ENCODE results near the gene RAPGEF5.

DNA sequence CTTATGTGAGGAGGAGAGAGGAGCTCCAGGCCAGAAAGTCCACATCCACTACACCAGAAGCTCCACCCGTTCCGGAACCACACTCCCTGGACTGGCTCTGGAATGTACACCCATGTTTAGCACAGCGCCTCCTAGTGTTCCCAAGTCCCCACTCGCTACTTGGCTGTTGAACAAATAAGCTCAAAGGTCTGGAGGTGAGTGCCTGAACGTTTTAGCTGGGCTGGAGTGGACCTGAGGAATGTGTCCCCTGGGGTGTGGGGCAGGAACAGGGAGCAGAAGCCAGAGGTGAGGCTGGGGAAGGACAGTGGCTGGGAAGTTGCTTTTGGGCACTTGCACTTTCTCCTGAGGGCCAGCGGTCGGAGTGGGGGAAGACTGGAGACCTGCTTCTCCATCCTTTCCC, 247.2 kb downstream of the RAPGEF5 start:
- TF ChIP-seq, protein P1, sequence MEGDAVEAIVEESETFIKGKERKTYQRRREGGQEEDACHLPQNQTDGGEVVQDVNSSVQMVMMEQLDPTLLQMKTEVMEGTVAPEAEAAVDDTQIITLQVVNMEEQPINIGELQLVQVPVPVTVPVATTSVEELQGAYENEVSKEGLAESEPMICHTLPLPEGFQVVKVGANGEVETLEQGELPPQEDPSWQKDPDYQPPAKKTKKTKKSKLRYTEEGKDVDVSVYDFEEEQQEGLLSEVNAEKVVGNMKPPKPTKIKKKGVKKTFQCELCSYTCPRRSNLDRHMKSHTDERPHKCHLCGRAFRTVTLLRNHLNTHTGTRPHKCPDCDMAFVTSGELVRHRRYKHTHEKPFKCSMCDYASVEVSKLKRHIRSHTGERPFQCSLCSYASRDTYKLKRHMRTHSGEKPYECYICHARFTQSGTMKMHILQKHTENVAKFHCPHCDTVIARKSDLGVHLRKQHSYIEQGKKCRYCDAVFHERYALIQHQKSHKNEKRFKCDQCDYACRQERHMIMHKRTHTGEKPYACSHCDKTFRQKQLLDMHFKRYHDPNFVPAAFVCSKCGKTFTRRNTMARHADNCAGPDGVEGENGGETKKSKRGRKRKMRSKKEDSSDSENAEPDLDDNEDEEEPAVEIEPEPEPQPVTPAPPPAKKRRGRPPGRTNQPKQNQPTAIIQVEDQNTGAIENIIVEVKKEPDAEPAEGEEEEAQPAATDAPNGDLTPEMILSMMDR (IDR thresholded peaks at IDR 0.05): no peak
- no peak for TF ChIP-seq POLR2A (IDR thresholded peaks at IDR 0.05)
